ENCODE results near the gene LMTK3.
"Not testable (repeated sequence)": the region's sequence is repeated elsewhere in the genome, so short reads cannot be mapped to it uniquely, and the experiment has no call there.

The LMTK3 gene

GRCh38 chr19:48489608-48490216 lies 21.9 kb downstream of the LMTK3 start:
- DNase-seq (ENCODE audit: low read depth, low spot score), result no peak

DNA sequence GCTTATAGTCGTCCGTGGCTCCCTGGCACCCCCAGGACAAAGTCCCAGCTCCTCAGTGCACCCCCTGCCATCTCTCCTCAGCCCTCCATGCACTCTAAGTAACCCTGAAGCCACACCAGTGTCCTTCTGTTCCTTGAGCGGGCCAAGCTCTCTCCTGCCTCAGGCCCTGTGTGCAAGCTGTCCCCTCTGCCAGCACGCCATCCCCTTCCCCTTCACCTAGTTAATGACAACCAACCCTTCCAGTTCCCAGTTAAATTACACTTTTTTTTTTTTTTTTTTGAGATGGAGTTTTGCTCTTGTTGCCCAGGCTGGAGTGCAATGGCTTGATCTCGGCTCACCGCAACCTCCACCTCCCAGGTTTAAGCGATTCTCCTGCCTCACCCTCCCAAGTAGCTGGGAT lies 23.2 kb downstream of the LMTK3 start:
- not testable (repeated sequence) for DNase-seq (ENCODE audit: low read depth, low spot score)

DNA sequence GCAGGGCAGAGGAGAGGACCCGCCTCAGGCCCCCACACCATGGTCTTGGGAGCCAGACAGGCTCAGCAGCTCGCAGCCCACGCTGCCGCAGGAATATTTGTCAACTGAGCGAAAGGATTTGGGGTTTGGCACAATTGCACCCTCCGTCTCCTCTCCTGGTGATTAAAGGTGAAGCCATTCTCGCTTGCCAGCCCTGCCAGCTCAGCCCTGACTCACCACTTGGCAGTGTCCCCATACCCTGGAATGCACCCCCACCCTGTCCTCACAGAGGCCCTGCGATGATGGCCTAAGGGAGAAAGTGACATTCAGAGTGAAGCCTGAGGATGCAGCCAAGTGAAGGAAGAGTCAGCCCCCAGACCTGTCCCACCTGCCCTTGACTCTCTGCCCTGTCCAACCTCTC lies 23.7 kb downstream of the LMTK3 start:
- DNase-seq (ENCODE audit: low read depth, low spot score), result no peak

- no peak for DNase-seq (ENCODE audit: low read depth, low spot score)
Observed at GRCh38 chr19:48487544-48487943, 24.1 kb downstream of the LMTK3 start.

DNA sequence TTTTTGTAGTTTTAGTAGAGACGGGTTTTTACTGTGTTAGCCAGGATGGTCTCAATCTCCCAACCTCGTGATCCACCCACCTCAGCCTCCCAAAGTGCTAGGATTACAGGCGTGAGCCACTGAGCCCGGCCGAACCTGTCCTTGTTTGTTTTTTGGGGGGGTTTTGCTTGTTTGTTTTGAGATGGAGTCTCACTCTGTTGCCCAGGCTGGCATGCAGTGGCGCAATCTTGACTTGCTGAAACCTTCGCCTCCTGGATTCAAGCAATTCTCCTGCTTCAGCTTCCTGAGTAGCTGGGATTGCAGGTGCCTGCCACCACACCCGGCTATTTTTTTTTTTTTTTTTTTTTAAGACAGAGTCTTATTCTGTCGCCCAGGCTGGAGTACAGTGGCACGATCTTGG lies 24.9 kb downstream of the LMTK3 start:
- DNase-seq (ENCODE audit: low read depth, low spot score), result not testable (repeated sequence)

DNA sequence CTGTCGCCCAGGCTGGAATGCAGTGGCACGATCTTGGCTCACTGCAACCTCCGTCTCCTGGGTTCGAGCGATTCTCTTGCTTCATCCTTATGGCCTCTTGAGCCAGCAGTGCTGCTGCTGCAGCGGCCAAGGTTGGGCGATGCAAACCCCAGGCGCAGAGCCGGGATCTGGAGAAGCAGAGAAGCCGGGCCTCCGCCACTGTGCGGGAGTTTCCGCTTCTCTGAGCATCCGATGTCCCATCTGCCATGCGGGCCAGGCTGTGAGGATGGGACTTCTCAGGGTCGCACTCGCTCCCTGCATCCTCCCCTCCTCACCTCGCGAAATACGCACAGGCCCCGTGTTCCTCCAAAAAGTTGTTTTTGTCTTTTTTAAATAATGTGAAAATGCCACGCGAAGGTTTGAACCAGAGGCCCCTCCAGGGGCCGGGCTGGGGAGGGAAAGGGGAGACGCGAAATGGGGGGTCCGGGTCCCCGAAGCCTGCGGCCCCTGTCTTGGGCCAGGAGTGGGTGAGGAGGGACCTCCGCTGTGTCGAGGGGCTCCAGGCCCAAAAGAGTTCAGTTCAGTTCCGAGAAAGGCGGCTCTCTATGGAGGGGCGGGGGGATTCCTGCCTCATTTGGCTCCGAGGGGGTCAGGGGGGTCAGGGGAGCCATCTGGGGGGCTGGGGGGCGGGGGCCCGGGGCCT lies 26.6 kb downstream of the LMTK3 start:
- DNase-seq (ENCODE audit: low read depth, low spot score), result no peak

GRCh38 chr19:48484247-48484893 lies 27.3 kb downstream of the LMTK3 start:
- DNase-seq (ENCODE audit: low read depth, low spot score), result no peak

DNA sequence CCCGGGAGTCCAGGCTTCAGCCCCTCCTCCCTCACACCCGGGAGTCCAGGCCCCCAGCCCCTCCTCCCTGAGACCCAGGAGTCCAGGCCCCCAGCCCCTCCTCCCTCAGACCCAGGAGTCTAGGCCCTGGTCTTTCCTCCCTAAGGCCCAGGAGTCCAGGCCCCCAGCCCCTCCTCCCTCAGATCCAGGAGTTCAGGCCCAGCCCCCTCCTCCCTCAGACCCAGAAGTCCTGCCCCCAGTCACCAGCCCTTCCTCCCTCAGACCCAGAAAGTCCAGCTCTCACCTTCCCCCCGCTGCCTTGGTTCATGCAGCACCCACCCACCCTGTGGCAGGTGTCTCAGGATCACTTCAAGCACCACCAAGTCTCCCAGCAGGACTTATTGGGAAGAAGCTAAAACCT lies 28.3 kb downstream of the LMTK3 start:
- DNase-seq (ENCODE audit: low read depth, low spot score), result no peak

DNA sequence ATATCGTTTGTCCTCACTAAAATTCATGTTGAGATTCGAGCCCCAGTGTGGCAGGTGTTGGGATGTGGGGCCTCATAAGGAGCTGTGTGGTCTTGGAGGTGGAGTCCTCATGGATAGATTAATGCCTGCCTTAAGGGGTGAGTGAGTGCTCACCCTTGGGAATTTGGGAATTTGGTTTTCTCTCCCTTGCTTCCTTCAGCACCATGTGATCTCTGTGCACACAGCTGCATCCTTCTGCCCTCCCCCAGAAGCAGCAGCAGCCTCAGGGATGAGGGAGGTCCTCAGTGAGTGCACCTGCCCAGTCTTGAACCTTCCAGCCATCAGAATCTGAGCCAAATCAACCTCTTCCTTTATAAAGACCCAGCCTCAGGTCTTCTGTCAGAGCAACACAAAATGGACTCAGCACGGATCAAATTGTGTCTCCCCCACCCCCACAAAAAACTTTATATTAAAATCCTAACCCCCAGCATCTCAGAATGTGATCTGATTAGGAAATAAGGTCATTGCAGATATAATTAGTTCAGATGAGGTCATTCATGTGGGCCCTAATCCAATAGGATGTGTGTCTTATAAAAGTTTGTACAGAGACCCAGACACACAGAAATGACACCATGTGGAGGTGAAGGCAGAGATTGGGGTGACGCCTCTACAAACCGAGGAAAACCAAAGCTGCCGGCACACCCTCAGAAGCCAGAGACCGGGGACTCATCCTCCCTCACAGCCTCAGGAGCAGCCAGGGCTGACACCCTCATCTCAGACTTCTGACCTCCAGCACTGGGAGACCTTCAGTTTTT lies 29.6 kb downstream of the LMTK3 start:
- no peak for DNase-seq (ENCODE audit: low read depth, low spot score)

DNA sequence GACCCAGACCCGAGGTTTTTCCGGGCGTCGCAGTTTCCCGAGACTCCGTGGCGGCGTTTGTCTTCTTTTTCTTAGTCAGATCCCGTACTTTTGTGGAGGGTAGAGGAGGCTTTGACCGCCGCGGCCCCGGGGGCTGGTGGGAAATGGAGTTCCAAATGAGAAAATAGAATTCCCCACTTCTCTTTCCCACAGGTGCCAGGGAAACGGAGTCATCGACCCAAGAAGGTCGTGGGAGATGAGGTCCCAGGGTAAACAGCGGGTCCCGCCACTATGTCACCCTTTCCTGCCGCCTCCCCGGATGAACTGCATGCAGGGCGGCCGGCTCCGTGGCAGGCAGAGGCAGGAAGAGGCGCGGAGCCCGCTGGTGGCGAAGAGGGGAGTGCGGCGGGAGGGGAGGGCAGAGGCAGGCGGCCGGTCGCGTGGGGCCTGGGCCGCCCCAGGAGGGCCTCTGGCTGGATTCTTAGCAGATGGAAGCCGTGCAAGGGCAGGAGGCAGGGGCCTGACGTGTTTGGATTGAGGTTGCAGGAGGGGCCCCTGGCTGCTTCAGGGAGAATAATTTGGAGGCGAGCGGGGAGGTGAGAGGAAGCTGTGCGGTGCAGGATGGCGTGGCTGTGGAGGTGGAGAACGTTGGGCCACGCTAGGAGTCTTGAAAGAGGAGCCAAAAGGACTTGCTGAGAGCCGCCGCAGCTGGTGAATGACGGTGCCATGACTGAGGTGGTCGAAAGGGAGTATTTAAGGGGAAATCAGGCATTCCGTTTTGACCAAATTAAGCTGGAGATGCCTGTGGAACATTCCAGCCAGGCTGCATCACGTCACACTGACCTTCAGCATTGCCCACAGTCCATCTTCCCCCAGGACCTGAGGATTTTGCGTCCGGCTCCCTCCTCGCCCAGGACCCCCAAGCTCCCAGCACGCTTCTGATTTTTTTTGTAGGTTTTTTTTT lies 30.8 kb downstream of the LMTK3 start:
- DNase-seq (ENCODE audit: low read depth, low spot score), result no peak

DNA sequence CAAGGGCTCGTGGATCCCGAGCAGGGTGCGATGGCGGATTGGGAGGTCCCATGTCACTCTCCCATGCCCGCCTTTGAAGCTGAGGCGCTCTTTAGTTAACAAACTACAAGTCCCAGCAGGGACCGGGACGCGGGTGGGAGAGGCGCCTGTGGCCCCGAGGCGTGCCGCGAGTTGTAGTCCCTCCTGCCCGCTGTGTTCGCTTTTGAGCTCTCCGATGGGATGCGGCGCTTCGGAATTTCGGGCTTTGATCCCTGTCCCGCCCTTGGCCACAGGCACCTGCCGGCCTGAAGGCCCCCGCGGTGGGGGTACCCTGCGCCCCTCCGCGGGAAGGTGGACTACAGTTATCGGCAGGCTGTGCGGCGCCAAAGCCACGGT lies 31.5 kb downstream of the LMTK3 start:
- no peak for DNase-seq (ENCODE audit: low read depth, low spot score)

GRCh38 chr19:48479686-48480085 lies 31.9 kb downstream of the LMTK3 start:
- no peak for DNase-seq (ENCODE audit: low read depth, low spot score)

- DNase-seq (ENCODE audit: low read depth, low spot score), result no peak
Observed at GRCh38 chr19:48478339-48479256, 33.0 kb downstream of the LMTK3 start.

GRCh38 chr19:48477698-48478338 lies 33.8 kb downstream of the LMTK3 start:
- DNase-seq (ENCODE audit: low read depth, low spot score), result no peak

DNA sequence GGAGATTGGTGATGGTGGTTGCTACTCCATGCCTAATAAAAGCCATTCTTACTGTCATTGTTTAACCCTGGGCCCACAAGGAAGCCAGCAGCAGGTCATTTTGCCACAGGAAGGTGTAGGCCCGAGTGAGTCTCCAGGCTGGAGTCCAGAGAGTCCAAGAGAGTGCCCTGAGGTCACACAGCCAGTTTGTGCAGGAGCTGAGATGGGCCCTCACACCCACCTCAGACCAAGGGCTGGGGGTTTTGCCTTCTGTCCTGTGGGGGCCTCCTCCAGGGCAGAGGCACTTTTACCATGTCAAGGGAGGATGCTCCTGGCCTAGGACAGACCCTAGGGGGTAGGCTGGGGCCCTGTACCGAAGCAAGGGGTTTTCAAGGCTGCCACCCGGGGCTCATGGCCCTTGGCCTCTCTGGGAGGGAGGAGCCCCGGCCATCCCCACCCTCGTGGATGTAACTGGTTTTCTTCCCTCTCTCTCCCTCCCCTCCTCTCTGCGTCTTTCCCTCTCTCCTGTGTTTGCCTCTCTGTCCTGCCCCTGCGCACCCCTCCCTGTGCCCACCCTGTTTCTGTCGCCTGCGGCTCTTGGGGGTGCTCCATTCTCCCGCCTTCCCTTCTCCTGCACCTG lies 34.5 kb downstream of the LMTK3 start:
- no peak for DNase-seq (ENCODE audit: low read depth, low spot score)

DNA sequence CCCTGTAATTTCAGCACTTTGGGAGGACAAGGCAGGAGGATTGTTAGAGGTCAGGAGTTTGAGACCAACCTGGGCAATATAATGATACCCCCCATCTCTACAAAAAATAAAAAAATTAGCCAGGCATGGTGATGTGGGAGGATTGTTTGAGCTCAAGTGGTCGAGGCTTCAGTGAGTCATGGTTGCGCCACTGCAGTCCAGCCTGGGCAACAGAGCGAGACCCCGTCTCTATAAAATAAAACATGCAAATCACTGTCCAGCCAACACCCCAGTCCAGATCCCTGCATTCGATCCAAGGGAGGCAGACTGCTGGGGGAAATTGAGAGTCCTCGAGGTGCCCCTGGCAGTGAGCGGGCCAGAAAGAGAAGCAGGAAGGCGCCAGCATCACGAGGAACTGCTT lies 35.5 kb downstream of the LMTK3 start:
- DNase-seq (ENCODE audit: low read depth, low spot score), result no peak

GRCh38 chr19:48475369-48476068 lies 36.1 kb downstream of the LMTK3 start:
- DNase-seq (ENCODE audit: low read depth, low spot score), result no peak

GRCh38 chr19:48474084-48474592 lies 37.5 kb downstream of the LMTK3 start:
- no peak for DNase-seq (ENCODE audit: low read depth, low spot score)

Measured in iPS DF 19.7 (cell line).